H1 (cell line): ENCODE results near the gene ARID1B. TPM values are rescaled to one million over a fixed set of nuclear protein-coding genes. Genes with fewer than 3 reads are reported as not detected.

ENCODE experiments used
- CTCF ChIA-PET: fragments of 300-600 bp; sonication (Branson Sonifier 250); formaldehyde crosslinking; loops from one replicate; lab custom pipeline; 2021; ENCODE audit not compliant: partially characterized antibody; lab: Charles Lee
- POLR2A ChIA-PET: fragments of 300-600 bp; sonication (Branson Sonifier 250); formaldehyde crosslinking; loops from one replicate; lab custom pipeline; 2021; ENCODE audit warnings: inconsistent platforms; ENCODE audit not compliant: partially characterized antibody; lab: Charles Lee
- DNase-seq, 2 experiments: peaks; one replicate each; pipeline versions ENCODE4 v3.0.0 to v3.0.0-alpha.2; 2010 to 2022; ENCODE audit warnings: low spot score in 2 of 2, low read depth in 1 of 2, mixed read lengths in 1 of 2
- FAIRE-seq: peaks from 2 replicates; lab custom pipeline; 2011; peaks lifted over from hg19 to GRCh38; lab: Jason Lieb, UNC
- H2AFZ ChIP-seq: 2 replicates; pipeline ENCODE4 v1.8.1; 2012; ENCODE audit warnings: low read length, inconsistent platforms
- H2AK5ac ChIP-seq: 2 replicates; pipeline ENCODE4 v1.6.1; 2013; ENCODE audit warnings: low read depth, low read length
- H2BK120ac ChIP-seq: replicated peaks from 2 replicates; pipeline ENCODE3; 2013; ENCODE audit warnings: low read depth, low read length, inconsistent platforms
- H2BK12ac ChIP-seq: 2 replicates; pipeline ENCODE4 v1.6.1; 2013; ENCODE audit warnings: low read depth, low read length
- H2BK15ac ChIP-seq: 2 replicates; pipeline ENCODE4 v1.6.1; 2013; ENCODE audit warnings: low read length
- H2BK20ac ChIP-seq: 2 replicates; pipeline ENCODE4 v1.6.1; 2013; ENCODE audit warnings: low read length
- H2BK5ac ChIP-seq: 2 replicates; pipeline ENCODE4 v1.6.1; 2013; ENCODE audit warnings: low read depth, low read length
- H3K14ac ChIP-seq: 2 replicates; pipeline ENCODE4 v1.6.1; 2013; ENCODE audit warnings: inconsistent platforms; ENCODE audit not compliant: insufficient read length
- H3K18ac ChIP-seq: 2 replicates; pipeline ENCODE4 v1.6.1; 2013; ENCODE audit warnings: low read length; ENCODE audit errors: extremely low read depth
- H3K23ac ChIP-seq: 2 replicates; pipeline ENCODE4 v1.6.1; 2013; ENCODE audit warnings: inconsistent platforms; ENCODE audit not compliant: insufficient read length
- H3K23me2 ChIP-seq: 2 replicates; pipeline ENCODE4 v1.6.1; 2013; ENCODE audit warnings: low read depth, low read length
- H3K27ac ChIP-seq: 2 replicates; pipeline ENCODE4 v1.6.1; 2011; ENCODE audit warnings: low read depth, low read length, inconsistent platforms
- H3K27me3 ChIP-seq, 4 experiments: replicated peaks in 1 of 4; 1 replicate in 1 of 4; 2 replicates in 3 of 4; pipeline versions ENCODE4 v1.6.1 to v1.8.1; 2011 to 2013; ENCODE audit warnings: low read length in 3 of 4, mild to moderate bottlenecking in 3 of 4, inconsistent platforms in 2 of 4, mixed read lengths in 2 of 4, moderate library complexity in 1 of 4; ENCODE audit not compliant: control insufficient read depth in 3 of 4, insufficient read depth in 3 of 4; ENCODE audit errors: extremely low read depth in 1 of 4
- H3K36me3 ChIP-seq, 4 experiments: 2 replicates each; pipeline versions ENCODE4 v1.6.1 to v1.8.1; 2011 to 2013; ENCODE audit warnings: mild to moderate bottlenecking in 4 of 4, low read length in 3 of 4, moderate library complexity in 2 of 4, control low read depth in 1 of 4, inconsistent platforms in 1 of 4; ENCODE audit not compliant: insufficient read depth in 4 of 4, control insufficient read depth in 2 of 4
- H3K4ac ChIP-seq: replicated peaks from 2 replicates; pipeline ENCODE3; 2013; ENCODE audit warnings: low read length, low read depth, mixed read lengths, inconsistent platforms; ENCODE audit not compliant: insufficient read length
- H3K4me1 ChIP-seq, 4 experiments: replicated peaks in 1 of 4; 1 replicate in 1 of 4; 2 replicates in 3 of 4; pipeline versions ENCODE4 v1.6.1 to v1.8.1; 2011 to 2013; ENCODE audit warnings: low read length in 3 of 4, inconsistent platforms in 2 of 4, mixed read lengths in 1 of 4; ENCODE audit not compliant: insufficient read depth in 4 of 4, control insufficient read depth in 3 of 4
- H3K4me2 ChIP-seq, 2 experiments: 2 replicates each; pipeline versions ENCODE4 v1.6.1 to v1.8.1; 2011 to 2013; ENCODE audit warnings: low read depth in 2 of 2, low read length in 2 of 2, control low read depth in 1 of 2, inconsistent platforms in 1 of 2, mild to moderate bottlenecking in 1 of 2; ENCODE audit not compliant: insufficient read depth in 1 of 2
- H3K4me3 ChIP-seq, 4 experiments: fragments of 200-600, 300-600 bp in 1 of 4; sonication (generic), shearing (Covaris generic), sonication (Bioruptor Twin) in 1 of 4; 2 replicates each; pipeline versions ENCODE4 v1.5.1 to v1.8.1; 2011 to 2016; ENCODE audit warnings: low read length in 4 of 4, low read depth in 3 of 4, control low read depth in 2 of 4, inconsistent platforms in 2 of 4, mild to moderate bottlenecking in 2 of 4, mixed read lengths in 1 of 4, moderate library complexity in 1 of 4; ENCODE audit not compliant: insufficient read depth in 2 of 4; ENCODE audit errors: extremely low read depth in 1 of 4
- H3K56ac ChIP-seq: replicated peaks from 2 replicates; pipeline ENCODE3; 2013; ENCODE audit warnings: low read depth, mild to moderate bottlenecking, mixed read lengths, low read length, inconsistent platforms; ENCODE audit not compliant: insufficient read length
- H3K79me1 ChIP-seq: 2 replicates; pipeline ENCODE4 v1.6.1; 2013; ENCODE audit warnings: low read depth, low read length, control low read depth
- H3K79me2 ChIP-seq, 2 experiments: 2 replicates each; pipeline versions ENCODE4 v1.6.1 to v1.8.1; 2012 to 2013; ENCODE audit warnings: low read length in 2 of 2, mild to moderate bottlenecking in 2 of 2, inconsistent platforms in 1 of 2; ENCODE audit not compliant: insufficient read depth in 2 of 2, control insufficient read depth in 1 of 2
- H3K9ac ChIP-seq, 4 experiments: replicated peaks in 1 of 4; 1 replicate in 1 of 4; 2 replicates in 3 of 4; pipeline versions ENCODE4 v1.6.1 to v1.8.1; 2011 to 2013; ENCODE audit warnings: low read depth in 3 of 4, low read length in 3 of 4, control low read depth in 2 of 4, mild to moderate bottlenecking in 2 of 4, moderate library complexity in 2 of 4, inconsistent platforms in 1 of 4; ENCODE audit errors: extremely low read depth in 1 of 4
- H3K9me3 ChIP-seq, 2 experiments: 2 replicates each; pipeline versions ENCODE4 v1.6.1 to v1.8.1; 2012 to 2013; ENCODE audit warnings: mild to moderate bottlenecking in 2 of 2, moderate library complexity in 2 of 2, control low read depth in 1 of 2, inconsistent platforms in 1 of 2, low read depth in 1 of 2, low read length in 1 of 2, mixed read lengths in 1 of 2; ENCODE audit not compliant: insufficient read depth in 2 of 2
- H4K20me1 ChIP-seq, 2 experiments: replicated peaks in 1 of 2; 2 replicates each; pipeline versions ENCODE3 to v1.8.1; 2011 to 2013; ENCODE audit warnings: inconsistent platforms in 2 of 2, low read length in 2 of 2, mild to moderate bottlenecking in 1 of 2; ENCODE audit not compliant: insufficient read depth in 2 of 2, control insufficient read depth in 1 of 2
- H4K5ac ChIP-seq: 2 replicates; pipeline ENCODE4 v1.6.1; 2013; ENCODE audit warnings: low read length, low read depth, mixed read lengths, inconsistent platforms; ENCODE audit not compliant: insufficient read length
- H4K8ac ChIP-seq: 2 replicates; pipeline ENCODE4 v1.8.0; 2013; ENCODE audit warnings: mild to moderate bottlenecking, moderate library complexity, low read length, inconsistent platforms; ENCODE audit not compliant: insufficient read depth; ENCODE audit errors: extremely low read depth
- H4K91ac ChIP-seq: replicated peaks from 2 replicates; pipeline ENCODE3; 2013; ENCODE audit warnings: low read length, mixed read lengths, inconsistent platforms; ENCODE audit not compliant: insufficient read length
- ATF2 ChIP-seq: IDR thresholded peaks from 2 replicates; pipeline ENCODE4 v1.6.1; 2012; ENCODE audit warnings: low read length, inconsistent platforms
- ATF3 ChIP-seq: IDR thresholded peaks from 2 replicates; pipeline ENCODE4 v1.6.1; 2011; ENCODE audit warnings: low read depth, mild to moderate bottlenecking, low read length; ENCODE audit not compliant: insufficient read depth
- CTCF ChIP-seq, 3 experiments: IDR thresholded peaks; 1 replicate in 2 of 3; 2 replicates in 1 of 3; pipeline versions ENCODE4 v1.5.1 to v1.6.1; 2011; ENCODE audit warnings: low read length in 3 of 3, mild to moderate bottlenecking in 3 of 3, inconsistent platforms in 2 of 3, low read depth in 1 of 3, moderate library complexity in 1 of 3; ENCODE audit not compliant: insufficient read depth in 1 of 3; ENCODE audit errors: control extremely low read depth in 1 of 3
- FOSL1 ChIP-seq: IDR thresholded peaks from 2 replicates; pipeline ENCODE4 v1.6.1; 2011; ENCODE audit warnings: mild to moderate bottlenecking, low read depth, low read length, moderate library complexity; ENCODE audit not compliant: insufficient read depth
- JUND ChIP-seq: IDR thresholded peaks from 2 replicates; pipeline ENCODE4 v1.6.1; 2011; ENCODE audit warnings: mild to moderate bottlenecking, improper control_type of control experiment, low read length
- SIRT6 ChIP-seq: IDR thresholded peaks from one replicate; pipeline ENCODE4 v1.7.1; 2012; ENCODE audit warnings: low read length, inconsistent platforms
- TAF7 ChIP-seq: optimal IDR thresholded peaks from 2 replicates; pipeline ENCODE3; 2011; ENCODE audit warnings: low read depth, mild to moderate bottlenecking, inconsistent platforms, low read length, moderate library complexity, borderline replicate concordance
- ZNF274 ChIP-seq: IDR thresholded peaks from 2 replicates; pipeline ENCODE4 v1.7.0; 2012; ENCODE audit warnings: low read length, borderline replicate concordance; ENCODE audit errors: extremely low read depth
- WGBS, 2 experiments: shearing (Covaris generic) in 1 of 2; methylation state at CpG; one replicate each; pipeline versions ENCODE4 v1.1.6 to v1.1.7; 2013 to 2015; ENCODE audit warnings: low lambda C conversion rate in 2 of 2, mixed read lengths in 2 of 2, inconsistent platforms in 1 of 2, low coverage in 1 of 2, missing lambda C conversion rate in 1 of 2; ENCODE audit not compliant: insufficient replicate concordance in 2 of 2, insufficient coverage in 1 of 2, insufficient read length in 1 of 2; ENCODE audit errors: extremely low coverage in 1 of 2, missing lambda C conversion rate in 1 of 2; 5-methylcytosine and 5-hydroxymethylcytosine counted together
- polyA plus RNA-seq, 7 experiments: library from polyadenylated mRNA; depleted of rRNA in 3 of 7; stranded (reverse) in 5 of 7; unstranded in 2 of 7; fragments of >200 nt in 5 of 7; fragments of 200-250 nt in 2 of 7; gene quantifications; 1 replicate in 5 of 7; 2 replicates in 1 of 7; 4 replicates in 1 of 7; pipeline versions ENCODE4 v1.2.1 to v1.2.3, GENCODE V29; 2011 to 2013; ENCODE audit warnings: missing spikeins in 2 of 7, mixed read lengths in 2 of 7
- total RNA-seq: library from RNA; stranded (reverse); fragmentation: NEBNext Ultra II Directional; extraction: Animal tissue kit (Norgen Biotek cat#: 25700); gene quantifications from 2 replicates; pipeline ENCODE4 v1.2.1, GENCODE V29; 2021

ARID1B gene
- total and polyA plus RNA-seq, 2 of the 8 experiments (the other 6 are each of a cell fraction or from before 2014, with no cell fraction given) = 24.3 to 70.3 TPM

GRCh38 chr6:156840606-156841005 lies 63.4 kb downstream of the ARID1B start:
- Histone ChIP-seq H3K56ac (no peak overlapping the region), H3K4me3 (no peak overlapping the region), H3K23me2 (no peaks in the 10 kb centered on the region), H3K27ac (no peak overlapping the region), H2BK5ac (no peak overlapping the region), H3K79me2 (peaks cover 15 to 99% of the 10 kb centered on the region in 2 experiments; a peak in 3 of 4 replicates), H3K9ac (no peak overlapping the region), H2BK120ac (no peak overlapping the region), H4K91ac (no peak overlapping the region), H2BK20ac (no peak overlapping the region), H3K9me3 (no peaks in the 10 kb centered on the region), H2AK5ac (no peak overlapping the region), H2BK12ac (peak overlapping the region; percentile 18), H2AFZ (no peak overlapping the region), H3K36me3 (0 out of 8 replicates have a peak, but pooled peaks cover 0 to 2% (median 0%) of the 10 kb centered on the region in 4 experiments), H2BK15ac (no peak overlapping the region), H3K18ac (no peak overlapping the region), H3K14ac (no peak overlapping the region), H4K20me1 (peaks cover 9 to 13% of the 10 kb centered on the region in 2 experiments), H4K5ac (no peak overlapping the region), H3K4ac (no peak overlapping the region), H3K23ac (no peak overlapping the region), H4K8ac (no peak overlapping the region), H3K4me1 (peaks cover 1 to 31% (median 18%) of the 10 kb centered on the region in 4 experiments; a peak in 5 of 7 replicates), H3K27me3 (no peaks in the 10 kb centered on the region), H3K4me2 (no peak overlapping the region), H3K79me1 (peaks cover 9% of the 10 kb centered on the region)
- WGBS, 2 experiments = 82% methylated on average over 2 of the region's 2 CpGs; no CpG with 5 or more reads in 1 of the 2 experiments
- POLR2A ChIA-PET = interaction anchor here (0.6 to 1.5 kb wide), 4 partner anchors 13 to 40 kb away, joined by 3 to 7 read pairs (median 3); no protein-coding TSS in a partner anchor
- CTCF ChIA-PET = interaction anchor here (0.6 to 1.3 kb wide), 4 partner anchors 12 to 222 kb away, joined by 3 to 4 read pairs (median 4); no protein-coding TSS in a partner anchor
- FAIRE-seq (no peak), DNase-seq (no peak)
- TF ChIP-seq SIRT6 (no peak), ATF3 (no peak), ATF2 (no peak), JUND (no peak), CTCF (IDR thresholded peaks at IDR 0.05; ENCODE audit: control extremely low read depth in 1 of 3, insufficient read depth in 1 of 3, low read depth in 1 of 3, low read length in 3 of 3) (no peak), FOSL1 (no peak), ZNF274 (no peak), TAF7 (no peak)
